Superior temporal gyrus (tissue), 1 donor: ENCODE measurements around the gene ZYX.
A peak's percentile ranks its signal among the peaks of the same experiment; 100 is the strongest.
"Not testable (repeated sequence)": the region's sequence is repeated elsewhere in the genome, so short reads cannot be mapped to it uniquely, and the experiment has no call there.

ENCODE experiments used
- DNase-seq: peaks from one replicate; pipeline ENCODE4 v3.0.0-alpha.2; 2016; ENCODE audit errors: extremely low spot score

Gene ZYX

GRCh38 chr7:143384661-143385631 is 3.8 kb downstream of the ZYX start:
- DNase-seq = no peak

GRCh38 chr7:143385891-143386781 is 5.0 kb downstream of the ZYX start:
- no peak for DNase-seq

- no peak for DNase-seq
Observed at GRCh38 chr7:143387156-143387975, 6.2 kb downstream of the ZYX start.

- no peak for DNase-seq
Observed at GRCh38 chr7:143388051-143388450, 6.9 kb downstream of the ZYX start.

- DNase-seq = no peak
Observed at GRCh38 chr7:143388491-143389101, 7.5 kb downstream of the ZYX start.

GRCh38 chr7:143389316-143390103 is 8.4 kb downstream of the ZYX start:
- DNase-seq = no peak

GRCh38 chr7:143390104-143390772 is 9.1 kb downstream of the ZYX start:
- DNase-seq = no peak

- DNase-seq = no peak
Observed at GRCh38 chr7:143390773-143391317, 9.7 kb downstream of the ZYX start.

- no peak for DNase-seq
Observed at GRCh38 chr7:143391462-143392404, 10.6 kb downstream of the ZYX start.

- DNase-seq = not testable (repeated sequence)
Observed at GRCh38 chr7:143392427-143392826, 11.3 kb downstream of the ZYX start.

- DNase-seq = no peak
Observed at GRCh38 chr7:143392875-143393266, 11.7 kb downstream of the ZYX start.

- DNase-seq = no peak
Observed at GRCh38 chr7:143393267-143394041, 12.3 kb downstream of the ZYX start.

- no peak for DNase-seq
Observed at GRCh38 chr7:143394068-143394467, 12.9 kb downstream of the ZYX start.

- DNase-seq = no peak
Observed at GRCh38 chr7:143394777-143395176, 13.6 kb downstream of the ZYX start.

GRCh38 chr7:143395187-143396149 is 14.3 kb downstream of the ZYX start:
- peak; percentile 48 for DNase-seq

- DNase-seq = no peak
Observed at GRCh38 chr7:143396182-143396581, 15.0 kb downstream of the ZYX start.
